HepG2 (cell line): Measurements from ENCODE around the gene INSR. TPM values are rescaled to one million over a fixed set of nuclear protein-coding genes. Genes with fewer than 3 reads are reported as not detected.

ENCODE experiments used
- FOXK1 ChIP-seq: sonication (generic); formaldehyde crosslinking; IDR thresholded peaks from 2 replicates; pipeline ENCODE4 v1.4.0; 2020; ENCODE audit warnings: low read depth, missing genetic modification reagents, borderline replicate concordance
- GZF1 ChIP-seq: sonication (generic); formaldehyde crosslinking; IDR thresholded peaks from 2 replicates; pipeline ENCODE4 v1.5.1; 2020; ENCODE audit warnings: mild to moderate bottlenecking, missing genetic modification reagents
- JUND ChIP-seq: sonication (generic); formaldehyde crosslinking; IDR thresholded peaks from 2 replicates; pipeline ENCODE4 v1.8.0; 2022; ENCODE audit warnings: mild to moderate bottlenecking, missing genetic modification reagents
- SIX1 ChIP-seq: sonication (generic); formaldehyde crosslinking; IDR thresholded peaks from 2 replicates; pipeline ENCODE4 v1.4.0; 2020; ENCODE audit warnings: missing genetic modification reagents, borderline replicate concordance
- SRSF1 ChIP-seq: fragments of 200-400 bp; formaldehyde crosslinking; optimal IDR thresholded peaks from 2 replicates; pipeline ENCODE3; 2017; ENCODE audit warnings: mild to moderate bottlenecking, low read depth, low read length, moderate library complexity
- U2AF2 ChIP-seq: fragments of 200-400 bp; formaldehyde crosslinking; IDR thresholded peaks from 2 replicates; pipeline ENCODE4 v1.6.1; 2017; ENCODE audit warnings: low read depth, mild to moderate bottlenecking, low read length
- ZFP90 ChIP-seq: sonication (generic); formaldehyde crosslinking; IDR thresholded peaks from 2 replicates; pipeline ENCODE4 v1.8.0; 2022; ENCODE audit warnings: missing genetic modification reagents, mild to moderate bottlenecking, inconsistent platforms, borderline replicate concordance
- ZNF180 ChIP-seq: sonication (generic); formaldehyde crosslinking; IDR thresholded peaks from 2 replicates; pipeline ENCODE4 v1.4.0; 2020; ENCODE audit warnings: low read depth, missing genetic modification reagents, borderline replicate concordance
- ZNF318 ChIP-seq: sonication (generic); formaldehyde crosslinking; IDR thresholded peaks from 2 replicates; pipeline ENCODE4 v1.4.0; 2020; ENCODE audit warnings: mild to moderate bottlenecking, missing genetic modification reagents
- ZNF350 ChIP-seq: sonication (generic); formaldehyde crosslinking; IDR thresholded peaks from 2 replicates; pipeline ENCODE4 v1.4.0; 2020; ENCODE audit warnings: mild to moderate bottlenecking, low read depth, missing genetic modification reagents, borderline replicate concordance
- ZNF383 ChIP-seq: sonication (generic); formaldehyde crosslinking; IDR thresholded peaks from 2 replicates; pipeline ENCODE4 v1.4.0; 2020; ENCODE audit warnings: missing genetic modification reagents, mild to moderate bottlenecking, borderline replicate concordance
- ZNF772 ChIP-seq: sonication (generic); formaldehyde crosslinking; IDR thresholded peaks from 2 replicates; pipeline ENCODE4 v1.5.0; 2020; ENCODE audit warnings: mild to moderate bottlenecking, missing genetic modification reagents
- polyA plus RNA-seq, 8 experiments: library from polyadenylated mRNA; depleted of rRNA in 3 of 8; stranded (reverse) in 7 of 8; unstranded in 1 of 8; fragments of >200 nt; fragmentation: Illumina TruSeq in 4 of 8; extraction: Trizol in 4 of 8; gene quantifications; 2 replicates each; pipeline versions ENCODE4 v1.2.1 to v1.2.3, GENCODE V29; 2011 to 2016; ENCODE audit warnings: low read depth in 4 of 8, missing spikeins in 1 of 8, mixed read lengths in 1 of 8; ENCODE audit not compliant: insufficient read depth in 1 of 8
- total RNA-seq, 5 experiments: library from RNA; depleted of rRNA; stranded (reverse); fragments of >200 nt; fragmentation: Illumina TruSeq; extraction: Trizol; gene quantifications; 2 replicates each; pipeline ENCODE4 v1.2.3, GENCODE V29; 2016; ENCODE audit warnings: low read depth in 1 of 5
- TF ChIP-seq, protein P1 (sequence below), 2 experiments: fragments of 450-650 bp in 1 of 2; sonication (generic) in 1 of 2; formaldehyde crosslinking; IDR thresholded peaks; 2 replicates each; pipeline versions ENCODE4 v1.5.0 to v1.8.0; 2020 to 2022; ENCODE audit warnings: mild to moderate bottlenecking in 1 of 2, missing genetic modification reagents in 1 of 2
- TF ChIP-seq, protein P2 (sequence below): sonication (generic); formaldehyde crosslinking; IDR thresholded peaks from 2 replicates; pipeline ENCODE4 v1.8.1; 2023; ENCODE audit warnings: mild to moderate bottlenecking, inconsistent platforms, moderate library complexity, missing genetic modification reagents, borderline replicate concordance
- TF ChIP-seq, protein P3 (sequence below): sonication (generic); formaldehyde crosslinking; IDR thresholded peaks from 2 replicates; pipeline ENCODE4 v1.5.0; 2020; ENCODE audit warnings: missing genetic modification reagents, mild to moderate bottlenecking, borderline replicate concordance

Gene INSR
- total and polyA plus RNA-seq, 2 of the 13 experiments (the other 11 are each of a cell fraction or from before 2014, with no cell fraction given), result 24.2 to 29.8 TPM

- TF ChIP-seq, protein P1, sequence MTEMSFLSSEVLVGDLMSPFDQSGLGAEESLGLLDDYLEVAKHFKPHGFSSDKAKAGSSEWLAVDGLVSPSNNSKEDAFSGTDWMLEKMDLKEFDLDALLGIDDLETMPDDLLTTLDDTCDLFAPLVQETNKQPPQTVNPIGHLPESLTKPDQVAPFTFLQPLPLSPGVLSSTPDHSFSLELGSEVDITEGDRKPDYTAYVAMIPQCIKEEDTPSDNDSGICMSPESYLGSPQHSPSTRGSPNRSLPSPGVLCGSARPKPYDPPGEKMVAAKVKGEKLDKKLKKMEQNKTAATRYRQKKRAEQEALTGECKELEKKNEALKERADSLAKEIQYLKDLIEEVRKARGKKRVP (CRISPR knock-in tag; IDR thresholded peaks at IDR 0.05), result no peak
- TF ChIP-seq ZNF383 (CRISPR knock-in tag), result no peak
- TF ChIP-seq ZNF318 (CRISPR knock-in tag), result no peak
- TF ChIP-seq, protein P2, sequence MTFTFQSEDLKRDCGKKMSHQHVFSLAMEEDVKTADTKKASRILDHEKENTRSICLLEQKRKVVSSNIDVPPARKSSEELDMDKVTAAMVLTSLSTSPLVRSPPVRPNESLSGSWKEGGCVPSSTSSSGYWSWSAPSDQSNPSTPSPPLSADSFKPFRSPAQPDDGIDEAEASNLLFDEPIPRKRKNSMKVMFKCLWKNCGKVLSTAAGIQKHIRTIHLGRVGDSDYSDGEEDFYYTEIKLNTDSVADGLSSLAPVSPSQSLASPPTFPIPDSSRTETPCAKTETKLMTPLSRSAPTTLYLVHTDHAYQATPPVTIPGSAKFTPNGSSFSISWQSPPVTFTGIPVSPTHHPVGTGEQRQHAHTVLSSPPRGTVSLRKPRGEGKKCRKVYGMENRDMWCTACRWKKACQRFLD (CRISPR knock-in tag), result no peak
- no peak for TF ChIP-seq SIX1 (CRISPR knock-in tag)
- TF ChIP-seq ZFP90 (CRISPR knock-in tag), result peak; percentile 47; the same call in 1 of the 2 replicates
- TF ChIP-seq U2AF2, result no peak
- TF ChIP-seq GZF1 (CRISPR knock-in tag), result no peak
- no peak for TF ChIP-seq FOXK1 (CRISPR knock-in tag)
- no peak for TF ChIP-seq SRSF1
- TF ChIP-seq ZNF350, result no peak; the same call in 1 of the 2 replicates
- no peak for TF ChIP-seq JUND (CRISPR knock-in tag)
- TF ChIP-seq, protein P3, sequence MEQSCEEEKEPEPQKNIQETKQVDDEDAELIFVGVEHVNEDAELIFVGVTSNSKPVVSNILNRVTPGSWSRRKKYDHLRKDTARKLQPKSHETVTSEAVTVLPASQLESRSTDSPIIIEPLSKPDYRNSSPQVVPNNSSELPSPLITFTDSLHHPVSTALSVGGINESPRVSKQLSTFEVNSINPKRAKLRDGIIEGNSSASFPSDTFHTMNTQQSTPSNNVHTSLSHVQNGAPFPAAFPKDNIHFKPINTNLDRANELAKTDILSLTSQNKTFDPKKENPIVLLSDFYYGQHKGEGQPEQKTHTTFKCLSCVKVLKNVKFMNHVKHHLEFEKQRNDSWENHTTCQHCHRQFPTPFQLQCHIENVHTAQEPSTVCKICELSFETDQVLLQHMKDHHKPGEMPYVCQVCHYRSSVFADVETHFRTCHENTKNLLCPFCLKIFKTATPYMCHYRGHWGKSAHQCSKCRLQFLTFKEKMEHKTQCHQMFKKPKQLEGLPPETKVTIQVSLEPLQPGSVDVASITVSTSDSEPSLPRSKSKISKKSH (CRISPR knock-in tag), result no peak
- TF ChIP-seq ZNF180 (CRISPR knock-in tag), result no peak
- no peak for TF ChIP-seq ZNF772 (CRISPR knock-in tag)
Observed at GRCh38 chr19:7340959-7341837, 47.0 kb upstream of the INSR start (continued).
